RKO (cell line): Measurements from ENCODE around the gene UTP4.
"Not testable (repeated sequence)": the region's sequence is repeated elsewhere in the genome, so short reads cannot be mapped to it uniquely, and the experiment has no call there.

Experiments used
- DNase-seq: peaks from one replicate; pipeline ENCODE4 v3.0.0-alpha.2; 2016; ENCODE audit warnings: low spot score

UTP4 gene

GRCh38 chr16:69131167-69131838, 1.1 kb upstream of the UTP4 start:
- DNase-seq: peak; percentile 41

- DNase-seq: peak; percentile 69
Observed at GRCh38 chr16:69131839-69132423, 518 bp upstream of the UTP4 start.

GRCh38 chr16:69133373-69133954, 1.0 kb downstream of the UTP4 start:
- DNase-seq: no peak

GRCh38 chr16:69138608-69139007, 6.2 kb downstream of the UTP4 start:
- DNase-seq: no peak

- DNase-seq: not testable (repeated sequence)
Observed at GRCh38 chr16:69139464-69139863, 7.0 kb downstream of the UTP4 start.

- no peak for DNase-seq
Observed at GRCh38 chr16:69141014-69141413, 8.6 kb downstream of the UTP4 start.

- DNase-seq: no peak
Observed at GRCh38 chr16:69141936-69142335, 9.5 kb downstream of the UTP4 start.

GRCh38 chr16:69143116-69143515, 10.7 kb downstream of the UTP4 start:
- DNase-seq: peak; percentile 40

GRCh38 chr16:69145658-69146057, 13.2 kb downstream of the UTP4 start:
- DNase-seq: no peak

GRCh38 chr16:69149621-69150020, 17.2 kb downstream of the UTP4 start:
- DNase-seq: not testable (repeated sequence)

GRCh38 chr16:69150146-69150865, 17.9 kb downstream of the UTP4 start:
- peak; percentile 69 for DNase-seq

- no peak for DNase-seq
Observed at GRCh38 chr16:69157196-69157595, 24.7 kb downstream of the UTP4 start.

GRCh38 chr16:69160192-69160591, 27.7 kb downstream of the UTP4 start:
- DNase-seq: no peak

GRCh38 chr16:69165584-69165983, 33.1 kb downstream of the UTP4 start:
- DNase-seq: no peak

- peak; percentile 28 for DNase-seq
Observed at GRCh38 chr16:69166221-69166833, 33.9 kb downstream of the UTP4 start.

- no peak for DNase-seq
Observed at GRCh38 chr16:69166946-69167930, 34.8 kb downstream of the UTP4 start.

- DNase-seq: no peak
Observed at GRCh38 chr16:69169051-69169450, 36.6 kb downstream of the UTP4 start.

GRCh38 chr16:69169607-69170352, 37.3 kb downstream of the UTP4 start:
- DNase-seq: no peak

- DNase-seq: no peak
Observed at GRCh38 chr16:69171325-69172084, 39.1 kb downstream of the UTP4 start.
